Nephron progenitor cell (in vitro differentiated cells): ENCODE measurements around the gene MGLL.

Source experiments
- DNase-seq: peaks from one replicate; pipeline ENCODE4 v3.0.0; 2021
- H3K27ac Mint-ChIP-seq: 2 replicates; pipeline ENCODE4 v1.8.0; 2021; ENCODE audit warnings: mild to moderate bottlenecking, moderate library complexity, mixed read lengths
- H3K27me3 Mint-ChIP-seq: 2 replicates; pipeline ENCODE4 v1.8.0; 2021; ENCODE audit warnings: mild to moderate bottlenecking, low read depth, mixed read lengths; ENCODE audit not compliant: poor library complexity
- H3K36me3 Mint-ChIP-seq: 2 replicates; pipeline ENCODE4 v1.8.0; 2021; ENCODE audit warnings: low read depth, mixed read lengths
- H3K4me1 Mint-ChIP-seq: 2 replicates; pipeline ENCODE4 v1.8.0; 2021; ENCODE audit warnings: mixed read lengths
- H3K4me3 Mint-ChIP-seq: 2 replicates; pipeline ENCODE4 v1.8.0; 2021; ENCODE audit warnings: mild to moderate bottlenecking, moderate library complexity, mixed read lengths
- H3K9me3 Mint-ChIP-seq: 2 replicates; pipeline ENCODE4 v1.8.0; 2021; ENCODE audit warnings: mild to moderate bottlenecking, moderate library complexity, mixed read lengths
- CTCF ChIP-seq: fragments of 200-600 bp; sonication (generic); IDR thresholded peaks from 2 replicates; pipeline ENCODE4 v1.5.0; 2021; ENCODE audit warnings: antibody characterized with exemption

MGLL gene

GRCh38 chr3:127734181-127734720 lies 88.1 kb downstream of the MGLL start:
- peak overlapping the region; percentile 4 for H3K4me3 Mint-ChIP-seq
- no peak for DNase-seq
- TF ChIP-seq CTCF, result no peak
- H3K36me3 Mint-ChIP-seq, result no peaks in the 10 kb centered on the region
- H3K27ac Mint-ChIP-seq, result peak overlapping the region; percentile 19
- no peaks in the 10 kb centered on the region for H3K27me3 Mint-ChIP-seq
- no peaks in the 10 kb centered on the region for H3K9me3 Mint-ChIP-seq
- H3K4me1 Mint-ChIP-seq, result peaks cover 65% of the 10 kb centered on the region

GRCh38 chr3:127733781-127734180 lies 88.5 kb downstream of the MGLL start:
- Mint-ChIP-seq H3K9me3 (no peaks in the 10 kb centered on the region), H3K27me3 (no peaks in the 10 kb centered on the region), H3K4me3 (no peak overlapping the region), H3K27ac (no peak overlapping the region), H3K4me1 (peaks cover 65% of the 10 kb centered on the region), H3K36me3 (no peaks in the 10 kb centered on the region)
- TF ChIP-seq CTCF, result no peak
- DNase-seq, result no peak

GRCh38 chr3:127732879-127733350 lies 89.4 kb downstream of the MGLL start:
- no peaks in the 10 kb centered on the region for H3K27me3 Mint-ChIP-seq
- H3K36me3 Mint-ChIP-seq, result no peaks in the 10 kb centered on the region
- H3K9me3 Mint-ChIP-seq, result no peaks in the 10 kb centered on the region
- no peak for DNase-seq
- H3K4me1 Mint-ChIP-seq, result peaks cover 65% of the 10 kb centered on the region
- no peak for TF ChIP-seq CTCF
- no peak overlapping the region for H3K4me3 Mint-ChIP-seq
- no peak overlapping the region for H3K27ac Mint-ChIP-seq

- Mint-ChIP-seq H3K4me3 (no peak overlapping the region), H3K9me3 (no peaks in the 10 kb centered on the region), H3K27ac (no peak overlapping the region), H3K27me3 (no peaks in the 10 kb centered on the region), H3K36me3 (no peaks in the 10 kb centered on the region), H3K4me1 (peaks cover 65% of the 10 kb centered on the region)
- no peak for DNase-seq
- TF ChIP-seq CTCF, result no peak
Measured at GRCh38 chr3:127732303-127732702, 90.0 kb downstream of the MGLL start.

- Mint-ChIP-seq H3K27ac (no peak overlapping the region), H3K27me3 (no peaks in the 10 kb centered on the region), H3K4me1 (peaks cover 65% of the 10 kb centered on the region), H3K9me3 (peaks cover 5% of the 10 kb centered on the region), H3K4me3 (no peak overlapping the region), H3K36me3 (peaks cover 3% of the 10 kb centered on the region)
- no peak for TF ChIP-seq CTCF
- DNase-seq, result no peak
Measured at GRCh38 chr3:127731546-127732289, 90.6 kb downstream of the MGLL start.
